Immature natural killer cell (primary cell): ENCODE data around the gene ATM. TPM values are rescaled to one million over a fixed set of nuclear protein-coding genes. Genes with fewer than 3 reads are reported as not detected.
A peak's percentile ranks its signal among the peaks of the same experiment; 100 is the strongest.

Source experiments
- DNase-seq, 3 donors: peaks; one replicate each; pipeline ENCODE4 v3.0.0; 2022; ENCODE audit warnings: mixed read lengths in 1 of 3
- H3K27ac Mint-ChIP-seq, 6 donors: one replicate each; pipeline ENCODE4 v1.8.0; 2020; ENCODE audit warnings: mixed read lengths in 6 of 6, mild to moderate bottlenecking in 5 of 6, inconsistent platforms in 4 of 6, moderate library complexity in 3 of 6
- H3K27me3 Mint-ChIP-seq, 3 donors: one replicate each; pipeline ENCODE4 v1.8.0; 2020 to 2021; ENCODE audit warnings: low read depth in 3 of 3, mild to moderate bottlenecking in 3 of 3, mixed read lengths in 3 of 3, moderate library complexity in 3 of 3, inconsistent platforms in 1 of 3
- H3K36me3 Mint-ChIP-seq, 3 donors: one replicate each; pipeline ENCODE4 v1.8.0; 2020; ENCODE audit warnings: mixed read lengths in 3 of 3, inconsistent platforms in 2 of 3, mild to moderate bottlenecking in 2 of 3
- H3K4me1 Mint-ChIP-seq, 2 donors: one replicate each; pipeline ENCODE4 v1.8.0; 2020; ENCODE audit warnings: inconsistent platforms in 2 of 2, mild to moderate bottlenecking in 2 of 2, mixed read lengths in 2 of 2, moderate library complexity in 1 of 2
- H3K4me3 Mint-ChIP-seq, 5 donors: one replicate each; pipeline ENCODE4 v1.8.0; 2020; ENCODE audit warnings: mild to moderate bottlenecking in 5 of 5, mixed read lengths in 5 of 5, inconsistent platforms in 3 of 5, moderate library complexity in 3 of 5
- H3K9me3 Mint-ChIP-seq, 6 donors: one replicate each; pipeline ENCODE4 v1.8.0; 2020; ENCODE audit warnings: mild to moderate bottlenecking in 6 of 6, mixed read lengths in 6 of 6, inconsistent platforms in 4 of 6, moderate library complexity in 3 of 6
- polyA plus RNA-seq, 3 donors: library from polyadenylated mRNA; unstranded; fragments of 300-500 nt; fragmentation: Illumina TruSeq; gene quantifications; one replicate each; pipeline ENCODE4 v1.2.3, GENCODE V29; 2021

ATM gene
- polyA plus RNA-seq, 3 donors from 2014 or later = 57.8 to 111 (median 64.5) TPM

GRCh38 chr11:108207683-108208060 is 15.2 kb upstream of the ATM start:
- Mint-ChIP-seq H3K4me1 (peaks cover 20 to 61% of the 10 kb centered on the region in 2 donors), H3K27me3 (no peaks in the 10 kb centered on the region), H3K36me3 (peaks cover 30 to 65% (median 38%) of the 10 kb centered on the region in 3 donors), H3K9me3 (peaks cover 0 to 3% (median 0%) of the 10 kb centered on the region in 6 donors), H3K27ac (no peak overlapping the region), H3K4me3 (no peak overlapping the region)
- no peak for DNase-seq

GRCh38 chr11:108210441-108210840 is 12.4 kb upstream of the ATM start:
- Mint-ChIP-seq H3K36me3 (peaks cover 21 to 57% (median 24%) of the 10 kb centered on the region in 3 donors), H3K9me3 (no peaks in the 10 kb centered on the region), H3K27ac (peak overlapping the region; percentile 12 to 81 (median 54)), H3K27me3 (no peaks in the 10 kb centered on the region), H3K4me1 (peaks cover 27 to 70% of the 10 kb centered on the region in 2 donors), H3K4me3 (no peak overlapping the region)
- no peak for DNase-seq

GRCh38 chr11:108213784-108214183 is 9.1 kb upstream of the ATM start:
- no peak for DNase-seq
- Mint-ChIP-seq H3K9me3 (no peaks in the 10 kb centered on the region), H3K27me3 (no peaks in the 10 kb centered on the region), H3K27ac (peak overlapping the region in 4 of 6 donors; percentile 40 to 58 (median 56)), H3K4me3 (no peak overlapping the region), H3K4me1 (peaks cover 43 to 84% of the 10 kb centered on the region in 2 donors), H3K36me3 (peaks cover 7 to 31% (median 9%) of the 10 kb centered on the region in 3 donors)

GRCh38 chr11:108216988-108217387 is 5.9 kb upstream of the ATM start:
- H3K36me3 Mint-ChIP-seq = peaks cover 0 to 12% (median 4%) of the 10 kb centered on the region in 3 donors
- DNase-seq = no peak
- H3K4me3 Mint-ChIP-seq = peak overlapping the region in 2 of 5 donors; percentile 4 to 39
- peaks cover 0 to 3% (median 2%) of the 10 kb centered on the region in 3 donors for H3K27me3 Mint-ChIP-seq
- peak overlapping the region in 4 of 6 donors; percentile 15 to 70 (median 40) for H3K27ac Mint-ChIP-seq
- no peaks in the 10 kb centered on the region for H3K9me3 Mint-ChIP-seq
- H3K4me1 Mint-ChIP-seq = peaks cover 68 to 95% of the 10 kb centered on the region in 2 donors

GRCh38 chr11:108218455-108218854 is 4.4 kb upstream of the ATM start:
- no peak for DNase-seq
- Mint-ChIP-seq H3K36me3 (peaks cover 0 to 7% (median 0%) of the 10 kb centered on the region in 3 donors), H3K4me1 (peaks cover 69 to 89% of the 10 kb centered on the region in 2 donors), H3K4me3 (peak overlapping the region in 4 of 5 donors; percentile 1 to 34 (median 20)), H3K9me3 (no peaks in the 10 kb centered on the region), H3K27ac (peak overlapping the region in 5 of 6 donors; percentile 18 to 84 (median 47)), H3K27me3 (peaks cover 0 to 5% (median 4%) of the 10 kb centered on the region in 3 donors)

GRCh38 chr11:108218912-108219783 is 3.7 kb upstream of the ATM start:
- H3K27me3 Mint-ChIP-seq = peaks cover 0 to 5% (median 4%) of the 10 kb centered on the region in 3 donors
- no peak for DNase-seq
- peak overlapping the region in 2 of 5 donors; percentile 18 to 34 for H3K4me3 Mint-ChIP-seq
- peak overlapping the region; percentile 26 to 65 (median 41) for H3K27ac Mint-ChIP-seq
- H3K36me3 Mint-ChIP-seq = peaks cover 0 to 2% (median 0%) of the 10 kb centered on the region in 3 donors
- no peaks in the 10 kb centered on the region for H3K9me3 Mint-ChIP-seq
- H3K4me1 Mint-ChIP-seq = peaks cover 66 to 82% of the 10 kb centered on the region in 2 donors

- Mint-ChIP-seq H3K4me3 (no peak overlapping the region), H3K27me3 (peaks cover 2 to 7% (median 7%) of the 10 kb centered on the region in 3 donors), H3K9me3 (no peaks in the 10 kb centered on the region), H3K27ac (no peak overlapping the region), H3K36me3 (peaks cover 0 to 3% (median 3%) of the 10 kb centered on the region in 3 donors), H3K4me1 (peaks cover 58 to 65% of the 10 kb centered on the region in 2 donors)
- DNase-seq = no peak
Observed at GRCh38 chr11:108220721-108221336, 2.0 kb upstream of the ATM start.

GRCh38 chr11:108221371-108221770 is 1.5 kb upstream of the ATM start:
- no peaks in the 10 kb centered on the region for H3K9me3 Mint-ChIP-seq
- H3K4me1 Mint-ChIP-seq = peaks cover 56 to 60% of the 10 kb centered on the region in 2 donors
- peaks cover 2 to 7% (median 7%) of the 10 kb centered on the region in 3 donors for H3K27me3 Mint-ChIP-seq
- peaks cover 0 to 6% (median 3%) of the 10 kb centered on the region in 3 donors for H3K36me3 Mint-ChIP-seq
- no peak overlapping the region for H3K4me3 Mint-ChIP-seq
- peak in 1 of 3 donors; percentile 24 for DNase-seq
- no peak overlapping the region for H3K27ac Mint-ChIP-seq

GRCh38 chr11:108221911-108222573 is 825 bp upstream of the ATM start:
- Mint-ChIP-seq H3K9me3 (no peaks in the 10 kb centered on the region), H3K27me3 (peaks cover 2 to 10% (median 7%) of the 10 kb centered on the region in 3 donors), H3K4me3 (no peak overlapping the region), H3K27ac (no peak overlapping the region), H3K36me3 (peaks cover 3 to 6% (median 4%) of the 10 kb centered on the region in 3 donors), H3K4me1 (peaks cover 53 to 57% of the 10 kb centered on the region in 2 donors)
- no peak for DNase-seq

GRCh38 chr11:108223348-108224149 is 682 bp downstream of the ATM start:
- peaks cover 5 to 16% (median 6%) of the 10 kb centered on the region in 3 donors for H3K36me3 Mint-ChIP-seq
- H3K4me3 Mint-ChIP-seq = no peak overlapping the region
- H3K9me3 Mint-ChIP-seq = no peaks in the 10 kb centered on the region
- H3K4me1 Mint-ChIP-seq = peaks cover 38 to 59% of the 10 kb centered on the region in 2 donors
- peak; percentile 35 to 51 (median 45) for DNase-seq
- H3K27me3 Mint-ChIP-seq = peaks cover 2 to 10% (median 7%) of the 10 kb centered on the region in 3 donors
- no peak overlapping the region for H3K27ac Mint-ChIP-seq

- Mint-ChIP-seq H3K27ac (no peak overlapping the region), H3K36me3 (peaks cover 12 to 24% (median 13%) of the 10 kb centered on the region in 3 donors), H3K27me3 (peaks cover 2 to 10% (median 7%) of the 10 kb centered on the region in 3 donors), H3K4me1 (peaks cover 30 to 60% of the 10 kb centered on the region in 2 donors), H3K4me3 (no peak overlapping the region), H3K9me3 (no peaks in the 10 kb centered on the region)
- DNase-seq = no peak
Observed at GRCh38 chr11:108224366-108224765, 1.5 kb downstream of the ATM start.

GRCh38 chr11:108224911-108225786 is 2.3 kb downstream of the ATM start:
- Mint-ChIP-seq H3K9me3 (no peaks in the 10 kb centered on the region), H3K27me3 (peaks cover 2 to 10% (median 6%) of the 10 kb centered on the region in 3 donors), H3K4me3 (no peak overlapping the region), H3K36me3 (peaks cover 15 to 31% (median 18%) of the 10 kb centered on the region in 3 donors), H3K4me1 (peaks cover 22 to 60% of the 10 kb centered on the region in 2 donors), H3K27ac (no peak overlapping the region)
- DNase-seq = peak; percentile 52 to 66 (median 61)
